Gastroesophageal sphincter (tissue), 3 donors: ENCODE measurements around the gene MYL10.

Source experiments
- CTCF ChIP-seq, 4 experiments: fragments of 200-600 bp in 2 of 4; fragments of 450-650 bp in 2 of 4; sonication (generic) in 1 of 4; IDR thresholded peaks; one replicate each; pipeline ENCODE4 v1.5.1; 2017 to 2019; ENCODE audit warnings: antibody characterized with exemption in 4 of 4, mild to moderate bottlenecking in 2 of 4, moderate library complexity in 2 of 4
- POLR2AphosphoS5 ChIP-seq: sonication (generic); formaldehyde crosslinking; IDR thresholded peaks from one replicate; pipeline ENCODE4 v1.6.1; 2017; ENCODE audit warnings: antibody characterized with exemption

DNA sequence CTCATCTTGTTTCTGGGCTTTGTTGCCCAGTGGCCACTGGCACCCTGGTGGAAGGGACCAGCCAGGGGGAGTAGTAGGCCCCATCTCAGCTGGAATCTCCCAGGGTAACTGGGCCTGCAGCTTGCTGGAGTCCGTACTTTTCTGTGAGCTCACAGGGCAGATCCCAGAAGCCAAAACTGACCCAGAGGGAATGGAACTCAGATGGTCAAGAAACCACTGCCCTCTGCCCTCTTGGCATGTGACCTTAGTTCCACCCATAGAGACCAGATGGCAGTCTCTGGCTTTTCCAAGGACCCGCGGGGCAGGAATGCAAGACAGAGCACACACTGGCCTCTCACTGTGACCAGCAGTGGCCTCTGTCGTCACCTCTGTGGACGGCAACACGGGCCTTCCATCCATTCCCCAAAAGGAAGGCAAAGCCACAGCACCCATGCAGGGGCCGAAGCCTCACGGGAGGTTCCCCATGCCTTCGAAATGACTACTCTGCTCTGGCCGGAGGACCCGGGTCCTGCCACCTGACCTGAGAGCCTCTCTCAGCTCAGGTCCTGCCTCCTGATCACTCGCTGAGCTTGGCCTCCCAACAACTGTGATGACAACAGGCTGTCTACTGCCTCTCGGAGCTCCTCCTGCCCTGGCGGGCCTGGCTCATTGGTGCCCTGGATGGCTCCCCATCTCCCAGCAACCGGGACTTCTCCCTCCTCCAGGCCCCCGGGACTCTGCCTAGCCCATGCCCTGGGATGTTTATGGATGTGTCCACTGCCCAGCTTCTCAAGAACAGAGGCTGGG, 29.9 kb downstream of the MYL10 start:
- TF ChIP-seq POLR2AphosphoS5 (no peak), CTCF (IDR thresholded peaks at IDR 0.05) (no peak)
